ENCODE results near the gene NLRC5. TPM values are rescaled to one million over a fixed set of nuclear protein-coding genes. Genes with fewer than 3 reads are reported as not detected.

NLRC5 gene
- total RNA-seq, 4 donors from 2014 or later, result 14.4 to 22.5 (median 16.6) TPM

DNA sequence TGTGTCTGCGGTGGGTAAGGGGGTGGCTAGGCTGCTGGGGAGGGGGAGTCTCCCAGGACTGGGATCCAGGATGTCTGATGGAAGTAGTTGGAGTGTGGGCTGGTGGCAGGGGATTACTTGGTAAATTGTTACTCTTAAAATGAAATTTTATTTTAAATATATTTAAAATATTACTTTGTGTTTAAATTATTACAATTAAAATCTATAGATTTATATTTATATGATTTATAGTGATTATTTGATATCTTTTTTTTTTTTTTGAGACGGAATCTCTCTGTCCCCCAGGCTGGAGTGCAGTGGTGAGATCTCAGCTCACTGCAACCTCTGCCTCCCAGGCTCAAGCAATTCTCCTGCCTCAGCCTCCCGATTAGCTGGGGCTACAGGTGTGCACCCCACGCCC lies 121.6 kb downstream of the NLRC5 start:
- WGBS, result 94% methylated on average over 4 of the region's 4 CpGs
- no peak for DNase-seq (ENCODE audit: extremely low spot score)

DNA sequence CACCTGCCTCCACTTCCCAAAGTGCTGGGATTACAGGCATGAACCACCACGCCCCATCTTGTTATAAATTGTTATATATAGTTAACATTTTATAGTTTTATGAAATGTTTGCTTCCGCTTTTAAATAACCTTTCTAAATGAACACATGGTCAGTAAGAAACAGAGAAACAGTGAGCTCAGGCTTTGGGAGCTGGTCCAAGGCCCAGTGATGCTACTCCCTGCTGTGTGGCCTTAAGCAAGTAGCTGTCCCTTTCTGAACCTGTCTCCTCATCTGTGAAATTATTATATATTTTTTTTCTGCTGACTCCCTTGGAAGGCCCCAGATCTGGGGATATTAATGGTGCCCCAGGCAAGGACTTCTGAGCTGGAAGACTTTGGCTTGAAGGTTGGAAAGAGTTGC lies 122.1 kb downstream of the NLRC5 start:
- no peak for DNase-seq (ENCODE audit: extremely low spot score)
- intact Hi-C loops (cut with DNase I), result no loop called here
- no peak overlapping the region for H3K27ac ChIP-seq (replicated peaks in 1 of 4)
- no peaks in the 10 kb centered on the region for H3K9me3 ChIP-seq
- H3K36me3 ChIP-seq, result peaks cover 3 to 31% (median 15%) of the 10 kb centered on the region in 4 donors
- no peak overlapping the region for H3K4me3 ChIP-seq
- TF ChIP-seq EP300 (IDR thresholded peaks at IDR 0.05) (no peak), POLR2A (IDR thresholded peaks at IDR 0.05; ENCODE audit: low read depth) (no peak), POLR2AphosphoS5 (IDR thresholded peaks at IDR 0.05) (no peak)
- TF ChIP-seq, protein P1, sequence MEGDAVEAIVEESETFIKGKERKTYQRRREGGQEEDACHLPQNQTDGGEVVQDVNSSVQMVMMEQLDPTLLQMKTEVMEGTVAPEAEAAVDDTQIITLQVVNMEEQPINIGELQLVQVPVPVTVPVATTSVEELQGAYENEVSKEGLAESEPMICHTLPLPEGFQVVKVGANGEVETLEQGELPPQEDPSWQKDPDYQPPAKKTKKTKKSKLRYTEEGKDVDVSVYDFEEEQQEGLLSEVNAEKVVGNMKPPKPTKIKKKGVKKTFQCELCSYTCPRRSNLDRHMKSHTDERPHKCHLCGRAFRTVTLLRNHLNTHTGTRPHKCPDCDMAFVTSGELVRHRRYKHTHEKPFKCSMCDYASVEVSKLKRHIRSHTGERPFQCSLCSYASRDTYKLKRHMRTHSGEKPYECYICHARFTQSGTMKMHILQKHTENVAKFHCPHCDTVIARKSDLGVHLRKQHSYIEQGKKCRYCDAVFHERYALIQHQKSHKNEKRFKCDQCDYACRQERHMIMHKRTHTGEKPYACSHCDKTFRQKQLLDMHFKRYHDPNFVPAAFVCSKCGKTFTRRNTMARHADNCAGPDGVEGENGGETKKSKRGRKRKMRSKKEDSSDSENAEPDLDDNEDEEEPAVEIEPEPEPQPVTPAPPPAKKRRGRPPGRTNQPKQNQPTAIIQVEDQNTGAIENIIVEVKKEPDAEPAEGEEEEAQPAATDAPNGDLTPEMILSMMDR (IDR thresholded peaks at IDR 0.05), result no peak
- 85% methylated on average over 2 of the region's 2 CpGs for WGBS
- H3K27me3 ChIP-seq, result no peaks in the 10 kb centered on the region
- peaks cover 19 to 43% (median 37%) of the 10 kb centered on the region in 4 donors for H3K4me1 ChIP-seq

More for the DNA sequence above, 121.6 kb downstream of the NLRC5 start:
- Histone ChIP-seq H3K4me1 (peaks cover 22 to 43% (median 37%) of the 10 kb centered on the region in 4 donors), H3K27me3 (no peaks in the 10 kb centered on the region), H3K4me3 (no peak overlapping the region), H3K27ac (replicated peaks in 1 of 4) (no peak overlapping the region), H3K36me3 (peaks cover 3 to 26% (median 15%) of the 10 kb centered on the region in 4 donors), H3K9me3 (no peaks in the 10 kb centered on the region)
- TF ChIP-seq EP300 (IDR thresholded peaks at IDR 0.05) (no peak), POLR2A (IDR thresholded peaks at IDR 0.05; ENCODE audit: low read depth) (no peak), POLR2AphosphoS5 (IDR thresholded peaks at IDR 0.05) (no peak)
- TF ChIP-seq, protein P1 (IDR thresholded peaks at IDR 0.05), result no peak
- intact Hi-C loops (cut with DNase I), result no loop called here

DNA sequence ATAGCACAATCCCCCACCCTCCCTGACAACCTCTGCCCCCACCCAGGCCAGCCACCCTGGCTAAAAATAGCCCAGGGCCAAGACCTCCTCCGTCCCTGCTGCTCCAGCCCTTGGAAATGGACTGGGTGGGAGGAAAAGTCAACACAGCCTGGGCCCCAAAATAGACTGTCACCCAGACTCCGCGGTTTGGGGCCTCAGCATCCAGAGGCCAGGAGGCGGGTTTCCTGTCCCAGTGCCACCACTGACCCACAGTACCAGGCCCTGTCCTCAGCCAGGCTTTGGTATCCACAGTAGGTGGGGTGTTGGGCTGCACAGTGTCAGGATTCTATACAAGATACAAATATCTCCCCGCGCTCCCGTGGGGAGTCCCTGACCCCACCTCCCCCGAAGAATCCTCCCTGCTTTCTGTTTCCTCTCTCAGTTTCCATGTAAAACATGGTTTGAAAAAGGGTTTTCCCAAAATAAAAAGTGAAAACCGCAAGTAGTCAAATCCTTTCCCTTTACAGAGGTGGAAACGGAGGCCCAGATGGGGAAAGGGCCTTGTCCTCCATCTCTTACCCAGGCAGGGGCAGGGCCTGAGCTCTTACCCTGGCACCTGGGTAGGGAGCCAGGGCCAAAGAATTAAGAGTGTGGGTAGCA lies 123.2 kb downstream of the NLRC5 start:
- WGBS, result 66% methylated on average over 9 of the region's 10 CpGs

DNA sequence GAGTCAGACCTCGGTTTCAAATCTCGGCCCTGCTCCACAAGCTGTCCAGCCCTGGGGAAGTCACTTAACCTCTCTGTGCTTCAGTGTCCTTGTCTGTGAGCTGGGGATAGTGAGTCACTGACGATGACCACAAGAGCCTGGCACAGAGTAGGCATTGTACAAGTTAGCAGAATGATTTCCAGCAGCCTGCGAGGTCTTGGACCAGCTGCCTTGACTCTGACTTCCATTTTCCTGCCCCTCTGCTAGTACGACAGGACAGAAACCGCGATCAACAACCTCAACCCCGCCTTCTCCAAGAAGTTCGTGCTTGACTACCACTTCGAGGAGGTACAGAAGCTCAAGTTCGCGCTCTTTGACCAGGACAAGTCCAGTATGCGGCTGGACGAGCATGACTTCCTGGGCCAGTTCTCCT lies 123.7 kb downstream of the NLRC5 start:
- 93% methylated on average over 14 of the region's 14 CpGs for WGBS
- peaks cover 9 to 46% (median 31%) of the 10 kb centered on the region in 4 donors for H3K36me3 ChIP-seq
- DNase-seq (ENCODE audit: extremely low spot score), result no peak
- H3K27me3 ChIP-seq, result no peaks in the 10 kb centered on the region
- intact Hi-C loops (cut with DNase I), result no loop called here
- no peak overlapping the region for H3K4me3 ChIP-seq
- H3K4me1 ChIP-seq, result peaks cover 13 to 37% (median 27%) of the 10 kb centered on the region in 4 donors
- no peaks in the 10 kb centered on the region for H3K9me3 ChIP-seq
- H3K27ac ChIP-seq (replicated peaks in 1 of 4), result peak overlapping the region in 1 of 4 donors; percentile 0
- TF ChIP-seq POLR2AphosphoS5 (IDR thresholded peaks at IDR 0.05) (no peak), POLR2A (IDR thresholded peaks at IDR 0.05; ENCODE audit: low read depth) (no peak), EP300 (IDR thresholded peaks at IDR 0.05) (no peak)
- TF ChIP-seq, protein P1 (IDR thresholded peaks at IDR 0.05), result no peak

More for the DNA sequence above, 123.2 kb downstream of the NLRC5 start:
- TF ChIP-seq POLR2A (IDR thresholded peaks at IDR 0.05; ENCODE audit: low read depth) (no peak), POLR2AphosphoS5 (IDR thresholded peaks at IDR 0.05) (no peak), EP300 (IDR thresholded peaks at IDR 0.05) (no peak)
- TF ChIP-seq, protein P1 (IDR thresholded peaks at IDR 0.05), result no peak
- H3K9me3 ChIP-seq, result no peaks in the 10 kb centered on the region
- H3K27ac ChIP-seq (replicated peaks in 1 of 4), result peak overlapping the region in 2 of 4 donors; percentile 0 to 28
- H3K36me3 ChIP-seq, result peaks cover 5 to 40% (median 26%) of the 10 kb centered on the region in 4 donors
- no peak for DNase-seq (ENCODE audit: extremely low spot score)
- H3K4me1 ChIP-seq, result peaks cover 13 to 37% (median 29%) of the 10 kb centered on the region in 4 donors
- intact Hi-C loops (cut with DNase I), result no loop called here
- no peak overlapping the region for H3K4me3 ChIP-seq
- no peaks in the 10 kb centered on the region for H3K27me3 ChIP-seq

Data from esophagus muscularis mucosa (tissue), 4 donors.